ENCODE data around the gene KCTD12.
"Not testable (repeated sequence)": the region's sequence is repeated elsewhere in the genome, so short reads cannot be mapped to it uniquely, and the experiment has no call there.

KCTD12 gene

GRCh38 chr13:76886292-76887075 is at the start of gene KCTD12:
Gene KCTD12, minus strand, starts transcription at chr13:76886405. Its CDS starts 257 bp downstream, at chr13:76886148.
- DNase-seq (ENCODE audit: low read depth) = peak; percentile 64

- DNase-seq (ENCODE audit: low read depth) = no peak
Measured at GRCh38 chr13:76934671-76935070, 48.5 kb upstream of the KCTD12 start.

GRCh38 chr13:76932076-76932475 is 45.9 kb upstream of the KCTD12 start:
- no peak for DNase-seq (ENCODE audit: low read depth)

GRCh38 chr13:76929851-76930374 is 43.7 kb upstream of the KCTD12 start:
- no peak for DNase-seq (ENCODE audit: low read depth)

- no peak for DNase-seq (ENCODE audit: low read depth)
Measured at GRCh38 chr13:76929320-76929719, 43.1 kb upstream of the KCTD12 start.

- no peak for DNase-seq (ENCODE audit: low read depth)
Measured at GRCh38 chr13:76928456-76928855, 42.3 kb upstream of the KCTD12 start.

- no peak for DNase-seq (ENCODE audit: low read depth)
Measured at GRCh38 chr13:76927955-76928354, 41.8 kb upstream of the KCTD12 start.

GRCh38 chr13:76925115-76925514 is 38.9 kb upstream of the KCTD12 start:
- DNase-seq (ENCODE audit: low read depth) = no peak

GRCh38 chr13:76921516-76921915 is 35.3 kb upstream of the KCTD12 start:
- no peak for DNase-seq (ENCODE audit: low read depth)

- DNase-seq (ENCODE audit: low read depth) = not testable (repeated sequence)
Measured at GRCh38 chr13:76917755-76918481, 31.7 kb upstream of the KCTD12 start.

- no peak for DNase-seq (ENCODE audit: low read depth)
Measured at GRCh38 chr13:76917095-76917494, 30.9 kb upstream of the KCTD12 start.

GRCh38 chr13:76913898-76914297 is 27.7 kb upstream of the KCTD12 start:
- no peak for DNase-seq (ENCODE audit: low read depth)

GRCh38 chr13:76912476-76912875 is 26.3 kb upstream of the KCTD12 start:
- no peak for DNase-seq (ENCODE audit: low read depth)

GRCh38 chr13:76904507-76904906 is 18.3 kb upstream of the KCTD12 start:
- DNase-seq (ENCODE audit: low read depth) = no peak

GRCh38 chr13:76903544-76904162 is 17.4 kb upstream of the KCTD12 start:
- peak; percentile 47 for DNase-seq (ENCODE audit: low read depth)

- DNase-seq (ENCODE audit: low read depth) = not testable (repeated sequence)
Measured at GRCh38 chr13:76899066-76899465, 12.9 kb upstream of the KCTD12 start.

GRCh38 chr13:76897171-76897570 is 11.0 kb upstream of the KCTD12 start:
- not testable (repeated sequence) for DNase-seq (ENCODE audit: low read depth)

- DNase-seq (ENCODE audit: low read depth) = no peak
Measured at GRCh38 chr13:76894401-76895110, 8.4 kb upstream of the KCTD12 start.

GRCh38 chr13:76892488-76892887 is 6.3 kb upstream of the KCTD12 start:
- no peak for DNase-seq (ENCODE audit: low read depth)

GRCh38 chr13:76890021-76890420 is 3.8 kb upstream of the KCTD12 start:
- no peak for DNase-seq (ENCODE audit: low read depth)

GRCh38 chr13:76889254-76889653 is 3.0 kb upstream of the KCTD12 start:
- DNase-seq (ENCODE audit: low read depth) = no peak

GRCh38 chr13:76888421-76888820 is 2.2 kb upstream of the KCTD12 start:
- DNase-seq (ENCODE audit: low read depth) = no peak
